HUES64 (cell line): ENCODE data around the gene GXYLT2.
"Not testable (repeated sequence)": the region's sequence is repeated elsewhere in the genome, so short reads cannot be mapped to it uniquely, and the experiment has no call there.

Experiments
- H3K27ac ChIP-seq: 2 replicates; pipeline ENCODE4 v1.7.0; 2013; ENCODE audit warnings: low read depth, low read length, inconsistent platforms
- H3K27me3 ChIP-seq: 2 replicates; pipeline ENCODE4 v1.6.1; 2013; ENCODE audit warnings: mild to moderate bottlenecking, low read length; ENCODE audit not compliant: insufficient read depth
- H3K36me3 ChIP-seq: 2 replicates; pipeline ENCODE4 v1.6.1; 2013; ENCODE audit warnings: mild to moderate bottlenecking, low read length; ENCODE audit not compliant: insufficient read depth
- H3K4me1 ChIP-seq: 2 replicates; pipeline ENCODE4 v1.6.1; 2013; ENCODE audit warnings: mild to moderate bottlenecking, low read length, moderate library complexity; ENCODE audit not compliant: insufficient read depth
- H3K4me3 ChIP-seq: 2 replicates; pipeline ENCODE4 v1.5.1; 2013; ENCODE audit warnings: mild to moderate bottlenecking, low read length, moderate library complexity
- H3K9ac ChIP-seq: 2 replicates; pipeline ENCODE4 v1.6.1; 2013; ENCODE audit warnings: mild to moderate bottlenecking, low read depth, low read length
- H3K9me3 ChIP-seq: 2 replicates; pipeline ENCODE4 v1.6.1; 2013; ENCODE audit warnings: low read depth, low read length; ENCODE audit not compliant: insufficient read depth
- WGBS: fragments of 150-250, 120-280 bp; methylation state at CpG from one replicate; pipeline ENCODE4 v1.1.7; 2013; ENCODE audit warnings: missing lambda C conversion rate; 5-methylcytosine and 5-hydroxymethylcytosine counted together

The GXYLT2 gene

DNA sequence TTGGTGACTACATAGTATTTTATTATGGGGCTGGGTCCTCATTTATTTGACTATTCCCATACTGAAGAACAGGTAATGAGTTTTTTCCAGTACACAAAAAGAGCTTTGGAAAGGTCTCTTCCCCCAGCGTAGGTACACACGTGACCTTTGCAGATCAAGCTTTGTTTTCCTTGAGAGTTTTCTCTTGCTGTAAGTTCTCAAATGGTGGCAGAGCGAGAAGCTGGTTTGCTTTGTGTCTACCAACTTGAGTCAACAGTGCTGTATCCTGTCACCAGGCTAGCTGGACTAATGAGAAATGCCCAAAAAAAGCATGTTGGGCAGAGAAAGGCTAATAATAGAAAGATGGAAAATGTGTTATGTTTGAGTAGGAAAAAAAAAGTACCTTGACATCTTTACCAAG lies 21.7 kb downstream of the GXYLT2 start:
- no peak overlapping the region for H3K4me3 ChIP-seq
- WGBS, result 95% methylated on average over 3 of the region's 3 CpGs
- no peak overlapping the region for H3K9ac ChIP-seq
- no peaks in the 10 kb centered on the region for H3K36me3 ChIP-seq
- H3K27ac ChIP-seq, result no peak overlapping the region
- H3K27me3 ChIP-seq, result no peaks in the 10 kb centered on the region
- H3K9me3 ChIP-seq, result no peaks in the 10 kb centered on the region
- H3K4me1 ChIP-seq, result no peaks in the 10 kb centered on the region

GRCh38 chr3:72912532-72912931 lies 24.7 kb downstream of the GXYLT2 start:
- Histone ChIP-seq H3K4me1 (no peaks in the 10 kb centered on the region), H3K27me3 (no peaks in the 10 kb centered on the region), H3K36me3 (no peaks in the 10 kb centered on the region), H3K27ac (no peak overlapping the region), H3K4me3 (no peak overlapping the region), H3K9me3 (no peaks in the 10 kb centered on the region), H3K9ac (no peak overlapping the region)
- WGBS, result 78% methylated on average over 2 of the region's 2 CpGs

GRCh38 chr3:72914383-72914782 lies 26.5 kb downstream of the GXYLT2 start:
- Histone ChIP-seq H3K4me1 (no peaks in the 10 kb centered on the region), H3K27me3 (no peaks in the 10 kb centered on the region), H3K4me3 (no peak overlapping the region), H3K9ac (no peak overlapping the region), H3K9me3 (no peaks in the 10 kb centered on the region), H3K36me3 (no peaks in the 10 kb centered on the region), H3K27ac (no peak overlapping the region)
- WGBS, result 98% methylated on average over 13 of the region's 14 CpGs

DNA sequence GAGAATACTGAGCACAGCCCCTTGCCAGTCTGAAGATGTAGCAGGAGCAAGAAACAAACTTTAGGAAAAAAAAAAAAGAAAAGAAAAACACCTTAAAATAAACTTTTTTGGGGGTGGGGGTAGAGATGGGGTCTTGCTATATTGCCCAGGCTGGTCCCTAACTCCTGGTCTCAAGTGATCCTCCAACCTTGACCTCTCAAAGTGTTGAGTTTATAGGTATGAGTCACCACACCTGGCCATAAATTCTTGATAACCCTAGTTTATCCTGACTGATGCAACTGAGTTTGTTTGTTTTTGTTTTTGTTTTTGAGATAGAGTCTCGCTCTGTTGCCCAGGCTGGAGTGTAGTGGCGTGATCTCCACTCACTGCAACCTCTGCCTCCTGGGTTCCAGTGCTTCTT lies 28.4 kb downstream of the GXYLT2 start:
- no peaks in the 10 kb centered on the region for H3K9me3 ChIP-seq
- no peak overlapping the region for H3K9ac ChIP-seq
- 93% methylated on average over 2 of the region's 2 CpGs for WGBS
- no peaks in the 10 kb centered on the region for H3K36me3 ChIP-seq
- H3K4me3 ChIP-seq, result no peak overlapping the region
- H3K27ac ChIP-seq, result no peak overlapping the region
- H3K27me3 ChIP-seq, result no peaks in the 10 kb centered on the region
- no peaks in the 10 kb centered on the region for H3K4me1 ChIP-seq

DNA sequence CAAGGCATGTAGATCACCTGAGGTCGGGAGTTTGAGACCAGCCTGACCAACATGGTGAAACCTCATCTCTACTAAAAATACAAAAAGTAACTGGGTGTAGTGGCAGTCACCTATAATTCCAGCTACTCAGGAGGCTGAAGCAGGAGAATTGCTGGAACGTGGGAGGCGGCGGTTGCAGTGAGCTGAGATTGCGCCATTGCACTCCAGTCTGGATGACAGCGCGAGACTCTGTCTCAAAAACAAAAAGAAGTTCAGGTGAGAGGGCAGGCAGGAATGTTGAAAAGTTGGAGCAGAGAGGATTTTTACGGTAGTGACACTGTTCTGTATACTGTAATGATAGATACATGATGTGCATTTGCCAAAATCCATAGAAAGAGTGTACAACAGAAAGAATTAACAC lies 31.7 kb downstream of the GXYLT2 start:
- H3K9ac ChIP-seq, result no peak overlapping the region
- no peak overlapping the region for H3K4me3 ChIP-seq
- no peaks in the 10 kb centered on the region for H3K9me3 ChIP-seq
- WGBS, result 96% methylated on average over 8 of the region's 8 CpGs
- no peak overlapping the region for H3K27ac ChIP-seq
- H3K36me3 ChIP-seq, result no peaks in the 10 kb centered on the region
- H3K4me1 ChIP-seq, result no peaks in the 10 kb centered on the region
- no peaks in the 10 kb centered on the region for H3K27me3 ChIP-seq

GRCh38 chr3:72924055-72924454 lies 36.2 kb downstream of the GXYLT2 start:
- Histone ChIP-seq H3K4me1 (peaks cover 5% of the 10 kb centered on the region; the same call in 1 of the 2 replicates), H3K36me3 (no peaks in the 10 kb centered on the region), H3K4me3 (no peak overlapping the region), H3K27me3 (no peaks in the 10 kb centered on the region), H3K27ac (no peak overlapping the region), H3K9ac (no peak overlapping the region), H3K9me3 (no peaks in the 10 kb centered on the region)
- 86% methylated on average over 3 of the region's 3 CpGs for WGBS

DNA sequence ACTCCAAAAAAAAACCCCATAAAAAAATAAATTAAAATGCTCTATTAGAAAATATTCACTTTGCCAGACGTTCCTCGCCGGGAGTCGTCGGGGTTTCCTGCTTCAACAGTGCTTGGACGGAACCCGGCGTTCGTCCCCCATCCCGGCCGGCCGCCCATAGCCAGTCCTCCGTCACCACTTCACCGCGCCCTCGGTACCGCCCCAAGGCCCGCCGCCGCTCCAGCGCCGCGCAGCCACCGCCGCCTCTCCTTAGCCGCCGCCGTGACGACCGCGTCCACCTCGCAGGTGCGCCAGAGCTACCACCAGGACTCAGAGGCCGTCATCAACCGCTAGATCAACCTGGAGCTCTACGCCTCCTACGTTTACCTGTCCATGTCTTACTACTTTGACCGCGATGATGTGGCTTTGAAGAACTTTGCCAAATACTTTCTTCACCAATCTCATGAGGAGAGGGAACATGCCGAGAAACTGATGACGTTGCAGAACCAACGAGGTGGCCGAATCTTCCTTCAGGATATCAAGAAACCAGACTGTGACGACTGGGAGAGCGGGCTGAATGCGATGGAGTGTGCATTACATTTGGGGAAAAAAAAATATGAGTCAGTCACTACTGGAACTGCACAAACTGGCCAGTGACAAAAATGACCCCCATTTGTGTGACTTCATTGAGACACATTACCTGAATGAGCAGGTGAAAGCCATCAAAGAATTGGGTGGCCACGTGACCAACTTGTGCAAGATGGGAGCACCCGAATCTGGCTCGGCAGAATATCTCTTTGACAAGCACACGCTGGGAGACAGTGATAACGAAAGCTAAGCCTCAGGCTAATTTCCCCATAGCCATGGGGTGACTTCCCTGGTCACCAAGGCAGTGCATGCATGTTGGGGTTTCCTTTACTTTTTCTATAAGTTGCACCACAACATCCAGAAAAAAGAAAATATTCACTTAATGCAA lies 41.2 kb downstream of the GXYLT2 start:
- WGBS, result 96% methylated on average over 51 of the region's 51 CpGs
- H3K9me3 ChIP-seq, H3K4me3 ChIP-seq, H3K27me3 ChIP-seq, H3K27ac ChIP-seq, H3K9ac ChIP-seq, H3K36me3 ChIP-seq: not testable (repeated sequence)
- H3K4me1 ChIP-seq, result peaks cover 17% of the 10 kb centered on the region

DNA sequence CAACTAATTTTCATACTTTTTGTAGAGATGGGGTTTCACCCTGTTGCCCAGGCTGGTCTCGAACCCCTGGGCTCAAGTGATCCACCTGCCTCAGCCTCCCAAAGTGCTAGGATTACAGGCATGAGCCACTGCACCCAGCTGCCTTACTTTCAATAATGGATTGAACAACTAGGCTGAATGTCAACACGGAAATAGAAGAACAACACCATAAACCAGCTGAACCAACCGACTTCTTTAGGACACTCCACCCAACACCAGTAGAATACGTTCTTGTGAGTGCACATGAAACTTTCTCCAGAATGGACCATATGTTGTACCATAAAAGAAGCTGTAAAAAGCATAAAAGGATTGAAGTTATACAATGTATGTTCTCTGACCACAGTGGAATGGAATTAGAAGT lies 42.9 kb downstream of the GXYLT2 start:
- H3K4me3 ChIP-seq, result no peak overlapping the region
- H3K9me3 ChIP-seq, result no peaks in the 10 kb centered on the region
- no peaks in the 10 kb centered on the region for H3K27me3 ChIP-seq
- 98% methylated on average over 4 of the region's 4 CpGs for whole genome bisulfite sequencing
- no peak overlapping the region for H3K9ac ChIP-seq
- H3K4me1 ChIP-seq, result peaks cover 13% of the 10 kb centered on the region
- H3K27ac ChIP-seq, result no peak overlapping the region
- H3K36me3 ChIP-seq, result no peaks in the 10 kb centered on the region

GRCh38 chr3:72932416-72932815 lies 44.6 kb downstream of the GXYLT2 start:
- H3K4me1 ChIP-seq, result peaks cover 12% of the 10 kb centered on the region
- H3K36me3 ChIP-seq, result no peaks in the 10 kb centered on the region
- H3K27ac ChIP-seq, result no peak overlapping the region
- H3K9ac ChIP-seq, result no peak overlapping the region
- no peak overlapping the region for H3K4me3 ChIP-seq
- H3K27me3 ChIP-seq, result no peaks in the 10 kb centered on the region
- H3K9me3 ChIP-seq, result no peaks in the 10 kb centered on the region

GRCh38 chr3:72938471-72939265 lies 50.8 kb downstream of the GXYLT2 start:
- no peaks in the 10 kb centered on the region for H3K27me3 ChIP-seq
- H3K27ac ChIP-seq, result no peak overlapping the region
- H3K36me3 ChIP-seq, result no peaks in the 10 kb centered on the region
- H3K9me3 ChIP-seq, result no peaks in the 10 kb centered on the region
- 64% methylated on average over 5 of the region's 5 CpGs for WGBS
- no peak overlapping the region for H3K4me3 ChIP-seq
- H3K9ac ChIP-seq, result no peak overlapping the region
- H3K4me1 ChIP-seq, result peaks cover 1% of the 10 kb centered on the region; the same call in 1 of the 2 replicates

DNA sequence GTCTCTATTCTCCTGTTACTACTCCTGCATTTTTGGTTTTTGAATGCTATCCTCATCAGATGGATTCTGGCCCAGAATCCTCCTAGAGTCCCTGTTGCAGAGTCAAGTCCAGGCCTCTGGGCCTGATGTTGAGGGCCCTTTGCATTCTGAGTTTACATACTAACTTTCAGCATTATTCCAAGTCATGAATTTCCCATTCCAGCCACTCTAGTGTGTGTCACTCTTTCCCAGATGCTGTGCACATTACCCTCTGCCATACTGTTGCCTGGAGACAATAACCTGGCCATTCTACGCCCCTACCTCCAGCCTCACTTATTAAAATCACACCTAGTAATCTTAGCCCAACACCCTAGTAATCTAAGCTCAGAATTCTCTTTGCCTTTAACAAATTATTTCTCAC lies 53.4 kb downstream of the GXYLT2 start:
- Histone ChIP-seq H3K36me3 (no peaks in the 10 kb centered on the region), H3K4me3 (no peak overlapping the region), H3K27ac (no peak overlapping the region), H3K27me3 (no peaks in the 10 kb centered on the region), H3K9me3 (no peaks in the 10 kb centered on the region), H3K9ac (no peak overlapping the region), H3K4me1 (no peaks in the 10 kb centered on the region)
- 91% methylated on average over 1 of the region's 1 CpG for WGBS
